DLD1 (cell line): Measurements from ENCODE around the gene HOXB8.

Experiments used
- in situ Hi-C: cut with HindIII; loops from 2 replicates; pipeline ENCODE4 v1.10.0; 2017; ENCODE audit warnings: low sequenced_read_pairs

Gene HOXB8

DNA sequence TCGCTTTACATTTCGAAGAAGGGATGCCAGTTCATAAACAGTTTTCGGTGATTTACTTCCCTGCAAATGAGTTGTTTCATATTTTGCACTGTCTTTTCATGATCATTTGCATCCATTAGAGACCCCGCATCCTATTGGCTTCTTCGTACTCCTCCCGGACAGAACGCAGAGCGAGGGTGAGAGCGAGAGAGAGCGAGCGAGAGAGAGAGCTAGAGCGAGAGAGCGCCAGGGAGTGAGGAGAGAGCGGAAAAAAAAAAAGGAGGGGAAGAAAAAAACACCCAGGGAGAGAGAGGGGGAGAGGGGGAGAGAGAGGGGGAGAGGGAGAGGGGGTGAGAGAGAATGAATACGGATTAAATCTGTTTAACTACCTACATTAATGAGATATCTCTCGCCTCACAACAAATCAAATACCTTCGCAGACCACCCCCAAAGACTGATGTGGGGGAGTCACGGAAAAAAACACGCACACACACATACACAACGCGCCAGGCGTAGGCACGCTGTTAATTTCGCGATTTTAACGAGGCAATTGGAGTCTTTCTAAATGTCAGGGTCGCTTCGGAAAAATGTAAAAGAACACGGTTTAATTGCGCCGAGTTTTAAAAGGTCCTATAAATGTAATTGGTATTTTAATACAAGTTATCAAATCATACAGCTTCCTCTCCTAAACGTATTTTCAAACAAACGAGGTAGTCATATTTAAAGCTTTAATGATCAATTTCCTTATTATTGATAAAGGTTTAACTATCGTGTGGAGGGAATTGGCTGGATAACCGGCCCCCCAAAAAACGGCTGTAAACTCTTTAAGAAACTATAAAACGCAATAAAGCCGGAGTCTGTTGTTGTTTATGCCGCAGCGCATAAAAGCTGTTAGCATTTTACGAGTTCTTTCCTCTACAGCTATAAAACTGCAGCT lies at the start of gene HOXB8:
HOXB8 (minus strand) TSS at position 246 of the 916 bp plus-strand sequence. CDS start 588 bp downstream, outside the sequence.
- in situ Hi-C loops = no loop called here

DNA sequence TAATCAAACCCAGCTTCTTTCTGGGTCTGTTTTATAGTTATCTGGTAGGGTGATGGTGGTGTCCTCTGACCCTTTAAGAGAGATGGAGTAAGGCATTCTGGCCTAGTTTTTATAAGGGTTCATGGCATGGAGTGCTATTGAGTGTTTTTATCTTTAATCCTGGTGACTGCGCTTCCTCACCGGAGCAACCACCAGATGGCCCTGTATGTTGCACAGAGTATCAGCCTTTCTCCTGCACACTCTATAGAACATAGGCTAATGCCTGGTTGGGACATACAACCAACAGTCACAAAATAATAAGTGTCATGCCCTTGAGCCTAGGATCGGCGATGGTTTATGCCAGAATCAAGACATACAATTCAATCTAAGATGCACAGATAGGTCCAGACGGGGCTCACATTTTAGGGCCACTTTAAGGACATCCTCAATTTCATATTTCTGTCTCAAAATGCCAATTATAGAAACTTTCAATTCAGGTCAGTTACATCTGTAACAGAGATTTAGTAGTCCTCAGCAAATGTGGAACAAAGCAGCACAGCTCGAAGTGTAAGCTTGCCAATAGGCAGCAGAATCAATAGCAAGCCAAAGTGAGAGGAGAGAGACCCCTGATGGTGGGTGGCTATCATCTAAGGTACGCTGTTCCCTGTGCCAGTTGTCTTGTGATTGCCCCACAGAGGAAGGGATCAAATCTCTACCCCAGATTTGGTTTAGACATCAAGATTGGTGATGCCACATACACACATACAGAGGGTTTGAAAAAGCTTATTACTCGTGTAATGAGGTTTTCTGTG lies 48.2 kb upstream of the HOXB8 start:
- in situ Hi-C loops = no loop called here

- in situ Hi-C loops = no loop called here
Measured at GRCh38 chr17:48655913-48656312, 40.8 kb upstream of the HOXB8 start.

GRCh38 chr17:48649741-48650140 lies 34.6 kb upstream of the HOXB8 start:
- in situ Hi-C loops = no loop called here

DNA sequence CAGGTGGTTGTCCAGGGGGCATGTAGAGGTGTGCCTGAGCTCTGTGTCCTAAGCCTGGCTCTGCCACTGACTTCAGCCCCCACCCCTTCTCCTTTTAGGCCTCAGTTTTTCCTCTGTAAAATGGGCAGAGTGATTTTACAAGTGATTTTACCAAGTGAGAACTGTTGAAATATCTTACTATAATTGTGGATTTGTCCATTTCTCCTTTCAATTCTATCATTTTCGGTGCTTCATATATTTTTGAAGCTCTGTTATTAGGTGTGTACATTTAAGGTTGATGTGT lies 32.8 kb upstream of the HOXB8 start:
- in situ Hi-C loops = no loop called here

DNA sequence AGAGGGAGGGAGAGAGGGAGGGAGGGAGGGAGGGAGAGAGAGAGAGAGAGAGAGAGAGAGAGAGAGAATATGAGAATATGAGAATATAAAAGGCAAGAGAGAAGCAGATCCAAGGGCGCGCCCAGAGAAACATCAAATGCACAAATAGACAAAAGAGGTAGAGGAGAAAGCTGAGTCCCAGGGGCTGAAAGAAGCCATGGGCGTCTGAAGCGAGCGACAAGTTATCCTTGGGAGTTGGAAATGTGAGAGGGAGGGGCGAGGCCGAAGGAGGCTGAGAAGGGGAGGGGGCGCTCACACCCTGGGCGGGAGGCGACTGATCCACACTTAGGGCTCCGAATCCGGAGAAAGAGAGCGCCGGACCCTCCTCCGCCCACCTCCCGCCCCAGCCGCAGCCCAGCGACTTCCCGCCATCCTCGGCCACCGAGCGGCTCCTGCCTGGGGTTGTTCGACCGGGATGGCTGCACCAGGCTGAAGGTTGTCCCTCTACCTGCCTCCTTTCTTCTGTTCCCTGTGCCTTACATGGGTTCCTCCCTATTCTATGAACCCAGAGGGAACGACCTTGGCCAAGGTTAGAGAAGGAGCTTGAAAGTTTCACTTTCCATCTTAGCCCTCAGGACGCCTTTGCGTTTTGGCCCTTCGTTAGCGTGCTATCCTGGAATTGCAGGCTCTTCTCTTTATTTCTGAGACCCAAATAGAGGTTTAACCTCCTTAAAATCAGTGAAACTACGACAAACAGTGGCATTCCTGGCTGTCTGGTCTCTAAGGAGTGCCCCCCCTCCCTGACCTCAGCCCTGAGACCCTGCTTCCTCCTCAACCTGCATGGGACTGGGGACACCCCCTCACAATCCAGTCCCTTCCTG lies 32.2 kb upstream of the HOXB8 start:
- in situ Hi-C loops = no loop called here

- in situ Hi-C loops = no loop called here
Measured at GRCh38 chr17:48646183-48647102, 31.4 kb upstream of the HOXB8 start.

DNA sequence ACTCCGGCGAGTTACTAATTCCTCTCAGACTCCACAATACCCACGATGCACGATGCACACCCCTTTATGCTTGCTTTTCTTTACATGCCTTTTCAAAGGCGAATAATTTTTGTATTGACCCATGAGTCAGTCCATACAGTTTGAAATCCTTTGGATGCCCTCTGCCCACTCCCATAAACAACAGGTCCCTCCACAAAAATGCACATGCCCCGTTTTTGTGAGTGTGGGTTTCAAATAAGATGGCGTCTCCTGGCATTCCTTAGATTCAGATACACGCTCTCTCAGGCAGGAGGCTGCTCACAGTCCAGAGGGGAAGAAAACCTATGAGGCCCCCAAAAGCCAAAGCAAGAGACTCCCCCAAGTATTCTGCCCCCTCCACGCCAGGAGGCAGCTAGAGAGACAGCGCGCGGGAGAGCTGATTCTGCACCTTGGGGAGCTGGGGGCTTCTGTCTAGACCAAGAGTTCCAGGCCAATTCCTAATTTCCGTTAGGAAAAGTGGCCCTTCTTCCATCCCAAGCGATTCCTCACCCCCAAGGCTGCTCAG lies 30.6 kb upstream of the HOXB8 start:
- in situ Hi-C loops = no loop called here

DNA sequence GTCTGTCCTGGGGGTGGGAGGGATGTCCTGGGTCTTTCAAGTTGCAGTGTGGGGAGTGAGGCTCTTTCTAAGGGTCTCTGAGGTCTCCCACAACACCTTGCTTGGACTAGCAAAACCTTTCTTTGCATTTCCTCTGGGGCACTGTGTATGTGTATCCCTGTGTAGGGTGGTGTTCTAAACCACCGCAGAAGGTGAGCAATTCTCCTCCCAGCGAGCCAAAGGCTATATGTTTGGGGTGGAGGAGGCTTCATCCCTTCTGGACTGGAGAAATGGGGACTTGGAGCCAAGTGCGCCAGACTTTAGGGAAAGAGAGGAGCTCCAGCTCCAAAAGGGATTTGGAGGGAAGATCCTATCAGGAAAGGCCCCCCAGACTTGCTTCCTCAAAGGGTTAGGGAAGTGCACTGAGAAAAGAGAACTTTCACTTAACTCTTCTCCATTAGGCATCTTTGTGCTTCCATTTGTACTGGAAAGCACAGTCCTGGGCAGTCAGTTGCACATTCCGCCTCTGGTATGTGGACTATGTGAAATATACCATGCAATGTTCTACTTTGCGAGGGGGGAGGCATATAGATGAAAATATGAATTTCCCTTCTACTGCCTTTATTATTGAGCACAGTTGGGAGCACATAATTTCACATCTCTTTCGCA lies 29.9 kb upstream of the HOXB8 start:
- in situ Hi-C loops = no loop called here

DNA sequence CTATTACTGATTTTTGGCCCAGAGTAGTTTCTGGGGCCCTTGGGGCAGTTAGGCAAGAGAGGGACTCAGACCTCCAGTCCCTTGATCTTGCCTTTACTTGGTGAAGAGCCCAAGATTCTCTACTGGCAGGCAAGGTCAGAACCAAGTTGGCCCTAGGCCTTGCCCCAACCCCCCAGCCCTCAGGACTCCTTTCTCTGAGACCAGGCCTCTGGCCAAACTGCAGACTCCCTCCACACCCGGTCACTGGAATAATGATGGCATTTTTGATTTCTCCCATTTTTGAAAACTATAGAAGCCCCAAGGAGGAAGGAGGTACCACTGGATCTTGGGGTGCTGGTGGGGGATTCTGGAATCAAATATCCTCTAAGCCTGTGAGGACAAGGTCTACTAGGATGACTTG lies 29.1 kb upstream of the HOXB8 start:
- in situ Hi-C loops = no loop called here

DNA sequence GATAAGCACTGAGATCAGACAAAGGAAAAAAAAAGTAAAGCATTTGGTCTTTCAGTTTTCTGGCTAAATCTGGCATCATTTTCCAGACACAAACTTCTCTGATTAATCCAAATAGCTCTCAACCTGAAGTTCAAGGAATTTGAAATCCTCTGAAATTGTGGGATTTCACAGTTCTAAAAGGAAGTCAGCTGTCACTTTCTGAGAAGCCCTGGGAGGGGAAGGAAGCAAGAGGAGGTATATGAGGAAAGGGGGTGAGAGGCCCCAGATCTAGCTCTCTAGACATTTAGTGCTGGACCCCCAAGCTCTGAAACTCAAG lies 28.6 kb upstream of the HOXB8 start:
- in situ Hi-C loops = no loop called here

- in situ Hi-C loops = no loop called here
Measured at GRCh38 chr17:48642843-48643696, 28.0 kb upstream of the HOXB8 start.

DNA sequence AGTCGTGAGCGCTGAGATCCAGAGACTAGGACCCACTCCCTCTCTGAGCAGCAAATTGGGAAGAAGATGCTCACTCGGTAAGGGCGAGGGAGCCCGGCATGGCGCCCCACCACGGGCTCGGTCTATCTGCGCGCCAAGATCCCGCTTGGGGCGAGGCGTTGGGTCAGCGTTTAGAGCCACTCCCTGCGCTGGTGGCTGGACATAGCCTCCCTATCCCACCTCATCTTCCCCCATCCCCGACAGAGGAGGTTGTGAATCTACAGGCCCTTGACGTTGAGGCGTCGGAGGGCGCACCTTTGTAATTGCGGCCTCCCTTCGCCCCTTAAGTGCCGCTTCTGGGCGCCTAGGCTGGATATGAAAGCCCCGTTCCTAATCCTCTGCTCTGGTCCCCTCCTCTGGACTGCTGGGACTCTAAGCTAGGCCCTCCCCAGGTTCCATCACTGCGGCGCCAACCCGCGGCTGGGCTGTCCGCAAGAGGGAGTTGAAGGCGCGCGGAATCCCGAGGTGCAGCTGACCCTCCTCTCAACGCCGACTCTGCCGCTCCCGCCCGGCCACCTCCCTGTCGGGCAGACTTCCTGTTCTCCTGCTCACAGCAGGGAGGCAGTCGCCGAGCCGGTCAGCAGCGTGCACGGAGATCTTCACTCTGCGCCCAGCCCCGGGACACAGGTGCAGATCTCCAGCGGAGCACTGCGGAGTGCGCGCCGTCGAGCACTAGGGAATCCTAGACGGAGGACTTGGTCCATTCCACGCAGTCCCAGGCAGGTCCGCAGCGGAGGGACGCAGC lies 27.2 kb upstream of the HOXB8 start:
- in situ Hi-C loops = no loop called here

DNA sequence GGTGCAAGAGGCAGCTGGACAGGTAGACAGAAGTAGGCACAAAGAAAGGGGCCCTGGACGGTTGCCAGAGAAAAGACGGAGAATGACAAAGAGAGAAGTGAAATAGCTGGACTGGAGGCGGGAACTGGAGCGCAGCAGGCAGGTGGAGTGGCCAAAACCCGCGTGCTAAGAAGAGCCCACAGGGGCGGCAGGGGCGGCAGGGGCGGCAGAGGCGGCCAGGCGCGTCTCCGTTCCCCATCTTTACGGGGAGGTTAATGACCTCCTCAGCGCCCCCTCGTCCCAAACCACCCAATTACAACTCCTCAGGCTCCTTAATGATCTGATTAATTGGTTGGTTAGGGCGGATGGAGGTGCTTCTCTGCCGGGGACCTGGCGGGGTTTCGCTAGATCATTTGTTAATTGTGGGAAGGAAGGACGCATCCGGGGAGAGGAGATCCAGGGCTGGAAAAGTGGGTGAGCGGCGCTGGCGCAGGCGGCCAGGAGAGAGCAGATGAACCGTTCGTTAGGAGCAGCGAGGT lies 26.5 kb upstream of the HOXB8 start:
- in situ Hi-C loops = no loop called here

GRCh38 chr17:48640858-48641180 lies 25.7 kb upstream of the HOXB8 start:
- in situ Hi-C loops = no loop called here

DNA sequence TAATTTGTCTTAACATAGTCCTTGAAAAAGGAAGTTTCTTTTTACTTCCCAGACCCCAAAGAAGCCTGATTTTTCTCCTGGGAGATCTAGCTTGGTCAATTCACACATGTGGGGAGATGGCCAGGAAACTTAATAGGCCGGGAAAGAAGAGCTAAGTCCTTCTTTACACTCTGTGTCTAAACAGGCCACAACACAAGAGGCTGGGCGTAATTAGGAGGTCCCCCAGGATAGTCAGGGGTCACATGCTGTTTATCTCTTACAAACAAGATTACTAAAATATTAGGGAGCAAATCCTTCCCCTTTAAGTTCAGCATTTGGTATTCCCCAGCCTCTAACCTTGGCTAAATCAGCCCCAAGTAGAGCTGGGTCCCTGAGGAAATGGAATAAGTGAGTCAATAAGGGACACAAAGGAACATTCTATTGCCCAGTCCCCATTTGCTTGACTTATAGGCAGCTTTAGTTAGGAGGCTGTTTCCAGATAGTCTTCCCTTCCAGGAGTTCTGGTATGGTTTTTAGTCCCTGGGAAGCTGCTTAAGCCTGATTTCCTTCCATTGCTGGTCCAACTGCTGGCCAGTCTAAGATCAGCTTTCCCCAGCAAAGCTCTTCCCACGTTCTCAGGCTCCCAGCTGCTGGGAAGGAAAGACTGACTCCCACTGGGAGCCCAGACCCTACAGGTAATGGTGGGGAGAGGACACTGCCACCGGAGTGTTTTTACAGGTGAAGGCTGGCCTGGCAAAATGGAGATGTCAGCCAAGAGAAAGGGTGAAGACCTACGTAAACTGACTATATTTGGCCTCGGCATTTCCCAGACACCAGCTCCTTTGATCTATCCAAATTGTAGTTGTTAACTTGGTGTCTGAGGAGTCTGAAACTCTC lies 25.1 kb upstream of the HOXB8 start:
- in situ Hi-C loops = no loop called here

DNA sequence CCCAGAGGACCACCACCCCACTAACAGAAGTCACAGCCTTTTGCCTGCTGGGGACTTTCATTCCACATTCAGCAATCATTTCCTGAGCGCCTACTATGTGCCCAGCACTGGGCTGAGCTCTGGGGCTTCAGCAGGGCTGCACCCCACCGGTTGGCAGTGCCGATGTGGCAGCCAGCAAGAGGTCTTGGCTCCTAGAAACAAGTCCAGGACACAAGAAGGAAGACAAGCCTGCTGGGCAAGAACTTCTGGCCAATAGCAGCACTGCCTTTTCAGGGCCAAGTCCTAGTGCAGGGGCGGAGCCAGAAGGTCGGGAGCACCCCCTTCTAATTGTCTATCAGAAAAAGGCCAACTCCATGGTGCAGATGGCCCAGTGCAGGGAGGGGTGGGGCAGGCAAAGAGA lies 24.0 kb upstream of the HOXB8 start:
- in situ Hi-C loops = no loop called here
